A549 treated with CpdA at 1 μM for 4 hours (cell line): Measurements from ENCODE around the gene HCCS. TPM values are rescaled to one million over a fixed set of nuclear protein-coding genes. Genes with fewer than 3 reads are reported as not detected.

ENCODE experiments used
- total RNA-seq: library from RNA; stranded (reverse); fragments of 200-300 nt; extraction: Qiagen RNA extraction; gene quantifications from 5 replicates; pipeline ENCODE4 v1.2.3, GENCODE V29; 2022; ENCODE audit warnings: low read depth

HCCS gene
- 55.3 to 62.7 TPM (median 58.9 TPM) in 5 replicates for total RNA-seq

DNA sequence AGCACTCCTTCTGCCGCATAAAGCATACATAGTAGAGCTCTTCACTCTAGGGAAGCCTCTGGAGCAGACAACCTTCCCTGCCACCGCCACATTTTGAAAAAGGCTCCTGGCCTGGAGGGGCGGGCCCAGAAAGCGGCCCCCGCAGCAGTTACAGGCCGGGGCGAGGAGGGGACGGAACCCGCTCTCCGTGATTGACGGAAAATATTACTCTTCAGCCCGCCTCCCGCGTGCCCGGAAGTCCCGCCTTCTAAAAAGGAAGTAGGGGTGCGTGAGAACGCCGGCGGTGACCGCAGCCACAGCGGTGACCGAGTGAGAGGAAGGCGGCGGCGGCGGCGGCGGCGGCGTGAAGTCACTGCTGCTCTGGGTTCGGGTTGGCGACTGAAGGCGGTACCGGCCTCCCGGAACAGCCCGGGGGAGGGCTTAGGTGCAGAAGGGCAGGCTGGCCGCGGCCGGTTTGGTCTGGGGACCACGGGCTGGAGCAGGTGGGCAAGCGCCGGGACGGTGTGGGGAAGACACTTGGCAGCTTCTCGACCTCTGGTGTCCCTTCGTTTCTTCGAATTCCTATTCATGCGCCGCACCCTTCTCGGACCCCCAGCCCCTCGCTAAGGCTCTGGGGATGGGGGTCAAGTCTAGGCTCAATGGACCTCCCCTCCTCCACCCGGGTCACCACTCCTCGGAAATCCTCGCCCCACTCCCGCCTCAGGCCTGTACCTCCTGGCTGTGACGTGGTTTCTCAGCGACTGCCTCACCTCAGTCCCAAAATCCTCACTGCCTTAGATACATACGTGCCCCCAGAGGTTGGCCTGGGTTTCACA, at the start of gene HCCS:
Gene HCCS, plus strand, starts transcription at position 296 of the 815 bp plus-strand sequence. CDS start 729 bp downstream, outside the sequence.

Other genes starting within 250 kb of the HCCS start
- not detected in 5 replicates for gene AMELX, start 182.1 kb downstream of the HCCS start, total RNA-seq